Large intestine (tissue), 3 donors: Measurements from ENCODE around the gene SNRPA. TPM values are rescaled to one million over a fixed set of nuclear protein-coding genes. Genes with fewer than 3 reads are reported as not detected.
"Not testable (repeated sequence)": the region's sequence is repeated elsewhere in the genome, so short reads cannot be mapped to it uniquely, and the experiment has no call there.

ENCODE experiments used
- DNase-seq, 2 donors: peaks; one replicate each; pipeline versions ENCODE4 v3.0.0 to v3.0.0-alpha.2; 2013
- H3K27ac ChIP-seq: one replicate; pipeline ENCODE4 v1.5.1; 2013; ENCODE audit warnings: low read length
- H3K27me3 ChIP-seq: 2 replicates; pipeline ENCODE4 v1.6.1; 2013; ENCODE audit warnings: low read length; ENCODE audit not compliant: control insufficient read depth, insufficient read depth
- H3K36me3 ChIP-seq: 2 replicates; pipeline ENCODE4 v1.6.1; 2013; ENCODE audit warnings: low read length; ENCODE audit not compliant: control insufficient read depth, insufficient read depth
- H3K4me1 ChIP-seq: one replicate; pipeline ENCODE4 v1.6.1; 2013; ENCODE audit warnings: low read length; ENCODE audit not compliant: control insufficient read depth, insufficient read depth
- H3K4me3 ChIP-seq: one replicate; pipeline ENCODE4 v1.5.1; 2013; ENCODE audit warnings: low read length
- H3K9me3 ChIP-seq: one replicate; pipeline ENCODE4 v1.6.1; 2013; ENCODE audit warnings: mild to moderate bottlenecking, low read depth, low read length, moderate library complexity; ENCODE audit not compliant: control insufficient read depth
- WGBS: methylation state at CpG from one replicate; pipeline ENCODE4 v1.1.5; 2013; ENCODE audit warnings: low lambda C conversion rate; ENCODE audit not compliant: insufficient coverage; 5-methylcytosine and 5-hydroxymethylcytosine counted together
- polyA plus RNA-seq: library from polyadenylated mRNA; unstranded; fragments of 120-200 nt; gene quantifications from one replicate; pipeline ENCODE4 v1.2.1, GENCODE V29; 2013

The SNRPA gene
- polyA plus RNA-seq, 1 donor: 65.7 TPM

DNA sequence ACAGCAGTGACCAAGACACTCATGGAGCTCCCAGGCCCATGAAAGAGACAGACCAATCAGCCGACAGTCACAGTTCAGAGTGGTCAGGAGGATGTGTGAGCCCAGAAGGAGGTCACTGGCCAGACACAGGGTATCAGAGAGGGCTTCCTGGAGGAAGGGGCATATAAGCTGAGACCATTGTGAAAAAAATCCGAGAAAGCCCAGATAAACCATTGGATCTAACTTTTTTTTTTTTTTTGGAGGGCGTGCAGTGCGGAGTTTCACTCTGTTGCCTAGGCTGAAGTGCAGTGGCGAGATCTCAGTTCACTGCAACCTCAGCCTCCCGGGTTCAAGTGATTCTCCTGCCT, 29.9 kb upstream of the SNRPA start:
- WGBS: 100% methylated on average over 1 of the region's 6 CpGs
- H3K9me3 ChIP-seq: no peaks in the 10 kb centered on the region
- no peak overlapping the region for H3K27ac ChIP-seq
- peak overlapping the region; percentile 83 for H3K4me3 ChIP-seq
- H3K4me1 ChIP-seq: peaks cover 10% of the 10 kb centered on the region
- peaks cover 38% of the 10 kb centered on the region for H3K36me3 ChIP-seq
- DNase-seq: no peak
- H3K27me3 ChIP-seq: no peaks in the 10 kb centered on the region

- H3K27me3 ChIP-seq: no peaks in the 10 kb centered on the region
- no peak for DNase-seq
- no peaks in the 10 kb centered on the region for H3K9me3 ChIP-seq
- no peak overlapping the region for H3K27ac ChIP-seq
- H3K4me3 ChIP-seq: no peak overlapping the region
- WGBS: no CpG with 5 or more reads among the region's 9 CpGs
- H3K4me1 ChIP-seq: peaks cover 8% of the 10 kb centered on the region
- H3K36me3 ChIP-seq: peaks cover 46% of the 10 kb centered on the region
These were observed 28.9 kb upstream of the SNRPA start for GRCh38 chr19:40721936-40722661.

DNA sequence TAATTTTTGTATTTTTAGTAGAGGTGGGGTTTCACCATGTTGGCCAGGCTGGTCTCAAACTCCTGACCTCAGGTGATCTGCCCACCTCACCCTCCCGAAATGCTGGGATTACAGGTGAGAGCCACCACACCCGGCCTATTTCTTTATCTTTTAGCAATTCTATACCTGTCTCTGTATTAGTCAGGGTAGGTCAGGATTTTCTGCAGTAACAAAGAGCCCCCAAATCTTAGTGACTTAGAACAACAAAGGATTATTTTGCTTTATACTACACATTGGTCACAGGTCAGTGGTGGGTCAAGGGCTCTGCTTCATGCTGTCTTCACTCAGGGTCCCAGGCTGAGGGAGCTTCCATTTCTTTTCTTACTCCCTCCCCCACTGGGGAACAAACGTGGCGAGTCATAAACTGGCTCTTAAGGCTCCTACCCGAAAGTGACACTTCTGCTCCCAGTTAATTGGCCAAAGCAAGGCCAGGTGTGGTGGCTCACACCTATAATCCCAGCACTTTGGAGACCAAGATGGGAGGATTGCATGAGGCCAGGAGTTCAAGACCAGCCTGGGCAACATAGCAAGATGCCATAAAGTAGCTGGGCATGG, 27.2 kb upstream of the SNRPA start:
- WGBS: no CpG with 5 or more reads among the region's 5 CpGs
- DNase-seq: no peak
- Histone ChIP-seq H3K9me3 (no peaks in the 10 kb centered on the region), H3K27me3 (no peaks in the 10 kb centered on the region), H3K4me3 (no peak overlapping the region), H3K36me3 (peaks cover 60% of the 10 kb centered on the region), H3K27ac (no peak overlapping the region), H3K4me1 (peaks cover 8% of the 10 kb centered on the region)

- DNase-seq: no peak
- H3K36me3 ChIP-seq: peaks cover 64% of the 10 kb centered on the region
- no peaks in the 10 kb centered on the region for H3K9me3 ChIP-seq
- H3K27ac ChIP-seq: no peak overlapping the region
- H3K27me3 ChIP-seq: no peaks in the 10 kb centered on the region
- WGBS: no CpG with 5 or more reads among the region's 4 CpGs
- H3K4me3 ChIP-seq: no peak overlapping the region
- peaks cover 8% of the 10 kb centered on the region for H3K4me1 ChIP-seq
These were observed 26.7 kb upstream of the SNRPA start for GRCh38 chr19:40724315-40724714.

DNA sequence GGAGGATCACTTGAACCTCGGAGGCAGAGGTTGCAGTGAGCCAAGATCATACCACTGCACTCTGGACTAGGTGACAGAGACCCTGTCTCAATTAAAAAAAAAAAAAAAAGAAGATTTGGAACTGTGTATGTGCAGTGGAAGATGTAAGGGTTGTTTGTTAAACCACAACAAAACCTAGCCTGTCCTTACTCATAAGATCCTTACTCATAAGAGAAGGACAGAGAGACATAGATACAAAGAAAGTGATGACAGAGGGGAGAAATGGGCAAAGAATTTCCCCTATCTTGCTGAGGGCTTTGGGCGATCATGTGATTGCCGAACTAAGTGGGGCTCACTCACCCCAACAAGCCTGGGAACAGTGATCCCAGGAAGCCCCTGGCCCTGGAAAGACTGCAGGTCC, 26.1 kb upstream of the SNRPA start:
- H3K27ac ChIP-seq: no peak overlapping the region
- H3K27me3 ChIP-seq: no peaks in the 10 kb centered on the region
- no peak for DNase-seq
- H3K36me3 ChIP-seq: peaks cover 69% of the 10 kb centered on the region
- peaks cover 8% of the 10 kb centered on the region for H3K4me1 ChIP-seq
- H3K9me3 ChIP-seq: no peaks in the 10 kb centered on the region
- no peak overlapping the region for H3K4me3 ChIP-seq
- no CpG with 5 or more reads among the region's 3 CpGs for WGBS

- DNase-seq: no peak
- Histone ChIP-seq H3K36me3 (peaks cover 79% of the 10 kb centered on the region), H3K9me3 (no peaks in the 10 kb centered on the region), H3K27me3 (no peaks in the 10 kb centered on the region), H3K4me1 (no peaks in the 10 kb centered on the region), H3K27ac (no peak overlapping the region), H3K4me3 (no peak overlapping the region)
- no CpG with 5 or more reads among the region's 4 CpGs for WGBS
These were observed 24.7 kb upstream of the SNRPA start for GRCh38 chr19:40726279-40726678.

DNA sequence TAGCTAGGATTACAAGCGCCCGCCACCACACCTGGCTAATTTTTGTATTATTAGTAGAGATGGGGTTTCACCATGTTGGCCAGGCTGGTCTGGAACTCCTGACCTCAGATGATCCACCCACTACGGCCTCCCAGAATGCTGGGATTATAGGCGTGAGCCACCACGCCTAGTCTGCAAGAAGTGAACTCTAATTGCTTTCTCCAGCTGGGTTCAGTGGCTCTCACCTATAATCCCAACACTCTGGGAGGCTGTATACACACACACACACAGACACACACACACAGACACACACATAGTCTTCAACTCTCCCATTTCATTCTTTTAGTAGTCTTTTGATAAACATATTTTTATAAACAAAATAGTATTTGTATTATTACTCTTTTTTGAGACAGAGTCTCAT, 20.9 kb upstream of the SNRPA start:
- WGBS: no CpG with 5 or more reads among the region's 5 CpGs
- H3K36me3 ChIP-seq: peaks cover 89% of the 10 kb centered on the region
- H3K27me3 ChIP-seq, H3K27ac ChIP-seq, H3K9me3 ChIP-seq, H3K4me3 ChIP-seq, H3K4me1 ChIP-seq, DNase-seq: not testable (repeated sequence)

DNA sequence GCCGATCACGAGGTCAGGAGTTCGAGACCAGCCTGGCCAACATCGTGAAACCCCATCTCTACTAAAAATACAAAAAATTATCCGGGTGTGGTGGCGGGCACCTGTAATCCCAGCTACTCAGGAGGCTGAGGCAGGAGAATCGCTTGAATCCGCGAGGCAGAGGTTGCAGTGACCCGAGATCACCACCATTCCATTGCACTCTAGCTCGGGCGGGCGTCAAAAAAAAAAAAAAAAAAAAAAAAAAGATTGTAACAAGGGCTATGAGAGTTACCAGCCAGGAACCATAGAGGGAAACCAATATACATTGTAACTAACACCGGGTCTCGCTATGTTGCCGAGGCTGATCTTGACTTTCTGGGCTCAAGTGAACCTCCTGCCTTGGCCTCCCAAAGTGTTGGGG, 18.7 kb upstream of the SNRPA start:
- Histone ChIP-seq H3K4me1 (peaks cover 14% of the 10 kb centered on the region), H3K36me3 (peaks cover 87% of the 10 kb centered on the region)
- H3K9me3 ChIP-seq, H3K4me3 ChIP-seq, H3K27me3 ChIP-seq, DNase-seq, H3K27ac ChIP-seq: not testable (repeated sequence)
- 95% methylated on average over 4 of the region's 16 CpGs for WGBS

- Histone ChIP-seq H3K36me3 (peaks cover 84% of the 10 kb centered on the region), H3K27ac (no peak overlapping the region), H3K9me3 (no peaks in the 10 kb centered on the region), H3K4me3 (no peak overlapping the region), H3K27me3 (no peaks in the 10 kb centered on the region), H3K4me1 (peaks cover 14% of the 10 kb centered on the region)
- DNase-seq: no peak
- no CpG with 5 or more reads among the region's 13 CpGs for WGBS
These were observed 17.9 kb upstream of the SNRPA start for GRCh38 chr19:40733149-40733548.

- no peak for DNase-seq
- H3K4me3 ChIP-seq: no peak overlapping the region
- no peaks in the 10 kb centered on the region for H3K27me3 ChIP-seq
- H3K9me3 ChIP-seq: no peaks in the 10 kb centered on the region
- H3K36me3 ChIP-seq: peaks cover 86% of the 10 kb centered on the region
- WGBS: 100% methylated on average over 1 of the region's 11 CpGs
- peaks cover 14% of the 10 kb centered on the region for H3K4me1 ChIP-seq
- H3K27ac ChIP-seq: peak overlapping the region; percentile 69
These were observed 15.8 kb upstream of the SNRPA start for GRCh38 chr19:40735013-40735771.
